Endothelial cell (in vitro differentiated cells): ENCODE results near the gene REEP6. TPM values are rescaled to one million over a fixed set of nuclear protein-coding genes. Genes with fewer than 3 reads are reported as not detected.

ENCODE experiments used
- DNase-seq: peaks from one replicate; pipeline ENCODE4 v3.0.0; 2021; ENCODE audit warnings: low spot score
- H3K27ac Mint-ChIP-seq: one replicate; pipeline ENCODE4 v1.8.0; 2021; ENCODE audit warnings: mixed read lengths, inconsistent platforms; ENCODE audit not compliant: unreplicated experiment
- H3K27me3 Mint-ChIP-seq: one replicate; pipeline ENCODE4 v1.8.0; 2021; ENCODE audit warnings: mild to moderate bottlenecking, moderate library complexity, mixed read lengths, inconsistent platforms; ENCODE audit not compliant: unreplicated experiment
- H3K36me3 Mint-ChIP-seq: one replicate; pipeline ENCODE4 v1.8.0; 2021; ENCODE audit warnings: mild to moderate bottlenecking, low read depth, mixed read lengths, inconsistent platforms; ENCODE audit not compliant: unreplicated experiment
- H3K4me1 Mint-ChIP-seq: one replicate; pipeline ENCODE4 v1.8.0; 2021; ENCODE audit warnings: mild to moderate bottlenecking, mixed read lengths, inconsistent platforms; ENCODE audit not compliant: unreplicated experiment
- H3K4me3 Mint-ChIP-seq: one replicate; pipeline ENCODE4 v1.8.0; 2021; ENCODE audit warnings: mild to moderate bottlenecking, mixed read lengths, inconsistent platforms; ENCODE audit not compliant: unreplicated experiment
- H3K9me3 Mint-ChIP-seq: one replicate; pipeline ENCODE4 v1.8.0; 2021; ENCODE audit warnings: mixed read lengths, inconsistent platforms; ENCODE audit not compliant: unreplicated experiment
- total RNA-seq: library from RNA; stranded (reverse); fragmentation: NEBNext Ultra II Directional; extraction: Animal tissue kit (Norgen Biotek cat#: 25700); gene quantifications from one replicate; pipeline ENCODE4 v1.2.1, GENCODE V29; 2021; ENCODE audit not compliant: unreplicated experiment
- TF ChIP-seq, protein P1 (sequence below): fragments of 200-600 bp; sonication (generic); IDR thresholded peaks from one replicate; pipeline ENCODE4 v1.5.0; 2021; ENCODE audit warnings: antibody characterized with exemption; ENCODE audit not compliant: unreplicated experiment

REEP6 gene
- total RNA-seq, 1 donor from 2014 or later, result 2.3 TPM

DNA sequence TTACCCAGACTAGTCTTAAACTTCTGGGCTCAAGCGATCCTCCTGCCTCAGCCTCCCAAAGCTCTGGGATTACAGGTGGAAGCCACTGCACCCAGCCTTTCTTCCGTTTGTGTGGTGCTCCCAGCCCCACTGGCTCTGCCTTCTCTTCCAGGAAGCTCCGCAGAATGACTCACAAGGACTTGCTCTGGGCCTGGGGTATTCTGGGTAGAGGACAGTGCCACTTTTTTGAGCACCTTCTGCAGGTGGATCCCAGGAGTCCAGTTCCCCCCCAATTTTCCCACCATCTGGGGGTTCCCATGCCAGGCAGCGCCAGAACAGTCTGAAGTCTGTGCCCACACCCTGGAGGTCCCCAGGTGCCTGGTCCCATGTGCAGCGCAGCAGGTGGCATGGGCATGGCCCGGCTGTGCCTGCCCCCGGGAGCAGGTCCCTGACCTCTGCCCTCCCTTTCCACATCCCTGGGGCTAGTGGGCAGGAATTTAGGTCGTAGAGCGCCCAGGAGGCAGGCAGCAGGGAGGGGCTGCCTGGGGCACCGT, 1.6 kb downstream of the REEP6 start:
- Mint-ChIP-seq H3K9me3 (no peaks in the 10 kb centered on the region), H3K27me3 (peaks cover 14% of the 10 kb centered on the region), H3K4me1 (peaks cover 2% of the 10 kb centered on the region), H3K36me3 (no peaks in the 10 kb centered on the region), H3K27ac (no peak overlapping the region), H3K4me3 (no peak overlapping the region)
- TF ChIP-seq, protein P1, sequence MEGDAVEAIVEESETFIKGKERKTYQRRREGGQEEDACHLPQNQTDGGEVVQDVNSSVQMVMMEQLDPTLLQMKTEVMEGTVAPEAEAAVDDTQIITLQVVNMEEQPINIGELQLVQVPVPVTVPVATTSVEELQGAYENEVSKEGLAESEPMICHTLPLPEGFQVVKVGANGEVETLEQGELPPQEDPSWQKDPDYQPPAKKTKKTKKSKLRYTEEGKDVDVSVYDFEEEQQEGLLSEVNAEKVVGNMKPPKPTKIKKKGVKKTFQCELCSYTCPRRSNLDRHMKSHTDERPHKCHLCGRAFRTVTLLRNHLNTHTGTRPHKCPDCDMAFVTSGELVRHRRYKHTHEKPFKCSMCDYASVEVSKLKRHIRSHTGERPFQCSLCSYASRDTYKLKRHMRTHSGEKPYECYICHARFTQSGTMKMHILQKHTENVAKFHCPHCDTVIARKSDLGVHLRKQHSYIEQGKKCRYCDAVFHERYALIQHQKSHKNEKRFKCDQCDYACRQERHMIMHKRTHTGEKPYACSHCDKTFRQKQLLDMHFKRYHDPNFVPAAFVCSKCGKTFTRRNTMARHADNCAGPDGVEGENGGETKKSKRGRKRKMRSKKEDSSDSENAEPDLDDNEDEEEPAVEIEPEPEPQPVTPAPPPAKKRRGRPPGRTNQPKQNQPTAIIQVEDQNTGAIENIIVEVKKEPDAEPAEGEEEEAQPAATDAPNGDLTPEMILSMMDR, result no peak
- no peak for DNase-seq

DNA sequence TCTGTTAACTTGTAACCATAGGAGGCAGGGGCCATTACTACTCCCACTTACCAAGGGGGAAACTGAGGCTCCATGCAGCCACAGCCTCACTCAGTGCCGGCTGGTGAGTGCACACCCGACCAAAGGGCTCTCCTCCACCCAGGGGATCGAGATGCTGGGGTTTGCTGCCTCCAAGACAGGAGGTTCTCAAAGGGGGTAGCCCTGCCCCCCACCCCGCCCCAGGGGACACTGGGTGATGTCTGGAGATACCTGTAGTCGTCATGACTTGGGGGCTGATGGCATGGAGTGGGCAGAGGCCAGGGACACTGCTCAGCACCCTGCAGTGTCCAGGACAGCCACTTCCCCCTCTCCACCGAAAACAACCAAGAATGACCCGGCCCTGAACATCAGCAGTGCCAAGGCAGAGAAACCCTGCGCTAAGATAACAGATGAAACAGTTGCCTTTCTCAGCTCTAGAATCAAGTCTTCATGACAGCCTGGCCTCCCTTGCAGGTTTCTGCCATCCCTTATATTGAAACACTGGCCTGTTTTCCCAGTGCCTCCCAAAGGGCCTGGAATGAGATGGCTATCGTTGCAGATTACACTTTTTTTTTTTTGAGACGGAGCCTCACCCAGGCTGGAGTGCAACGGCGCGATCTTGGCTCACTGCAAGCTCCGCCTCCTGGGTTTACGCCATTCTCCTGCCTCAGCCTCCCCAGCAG, 3.3 kb downstream of the REEP6 start:
- Mint-ChIP-seq H3K27me3 (peaks cover 12% of the 10 kb centered on the region), H3K9me3 (no peaks in the 10 kb centered on the region), H3K36me3 (no peaks in the 10 kb centered on the region), H3K27ac (no peak overlapping the region), H3K4me1 (peaks cover 2% of the 10 kb centered on the region), H3K4me3 (no peak overlapping the region)
- no peak for DNase-seq
- TF ChIP-seq, protein P1, result no peak

DNA sequence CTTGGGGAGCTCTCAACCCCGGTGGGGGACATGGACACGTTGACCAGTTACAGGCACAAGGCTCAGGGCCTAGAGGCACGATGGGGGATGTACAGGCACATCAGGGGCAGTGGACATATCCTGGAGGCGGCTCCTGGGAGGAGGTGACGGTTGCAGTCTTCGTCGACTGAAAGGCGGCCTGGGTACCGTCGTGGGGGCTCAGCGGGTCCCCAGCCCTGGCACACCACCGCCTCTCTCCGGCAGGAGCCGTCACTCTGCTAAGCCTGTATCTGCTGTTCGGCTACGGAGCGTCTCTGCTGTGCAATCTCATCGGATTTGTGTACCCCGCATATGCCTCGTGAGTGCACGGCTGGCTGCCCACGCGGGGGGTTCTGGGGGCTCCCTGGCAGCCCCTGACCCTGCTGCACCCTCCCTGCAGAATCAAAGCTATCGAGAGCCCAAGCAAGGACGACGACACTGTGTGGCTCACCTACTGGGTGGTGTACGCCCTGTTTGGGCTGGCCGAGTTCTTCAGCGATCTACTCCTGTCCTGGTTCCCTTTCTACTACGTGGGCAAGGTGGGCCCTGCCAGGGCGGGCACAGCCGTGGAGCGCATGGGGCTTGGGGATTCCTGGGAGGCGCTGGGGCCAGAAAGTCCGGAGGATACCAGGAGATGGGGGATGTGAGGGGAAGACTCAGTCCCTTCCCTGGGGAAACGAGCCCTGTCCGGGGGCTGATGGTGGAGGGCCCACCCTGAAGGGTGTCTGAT, 4.2 kb downstream of the REEP6 start:
- H3K36me3 Mint-ChIP-seq, result no peaks in the 10 kb centered on the region
- DNase-seq, result no peak
- peaks cover 2% of the 10 kb centered on the region for H3K4me1 Mint-ChIP-seq
- H3K4me3 Mint-ChIP-seq, result no peak overlapping the region
- peaks cover 12% of the 10 kb centered on the region for H3K27me3 Mint-ChIP-seq
- TF ChIP-seq, protein P1, result no peak
- no peaks in the 10 kb centered on the region for H3K9me3 Mint-ChIP-seq
- H3K27ac Mint-ChIP-seq, result no peak overlapping the region

DNA sequence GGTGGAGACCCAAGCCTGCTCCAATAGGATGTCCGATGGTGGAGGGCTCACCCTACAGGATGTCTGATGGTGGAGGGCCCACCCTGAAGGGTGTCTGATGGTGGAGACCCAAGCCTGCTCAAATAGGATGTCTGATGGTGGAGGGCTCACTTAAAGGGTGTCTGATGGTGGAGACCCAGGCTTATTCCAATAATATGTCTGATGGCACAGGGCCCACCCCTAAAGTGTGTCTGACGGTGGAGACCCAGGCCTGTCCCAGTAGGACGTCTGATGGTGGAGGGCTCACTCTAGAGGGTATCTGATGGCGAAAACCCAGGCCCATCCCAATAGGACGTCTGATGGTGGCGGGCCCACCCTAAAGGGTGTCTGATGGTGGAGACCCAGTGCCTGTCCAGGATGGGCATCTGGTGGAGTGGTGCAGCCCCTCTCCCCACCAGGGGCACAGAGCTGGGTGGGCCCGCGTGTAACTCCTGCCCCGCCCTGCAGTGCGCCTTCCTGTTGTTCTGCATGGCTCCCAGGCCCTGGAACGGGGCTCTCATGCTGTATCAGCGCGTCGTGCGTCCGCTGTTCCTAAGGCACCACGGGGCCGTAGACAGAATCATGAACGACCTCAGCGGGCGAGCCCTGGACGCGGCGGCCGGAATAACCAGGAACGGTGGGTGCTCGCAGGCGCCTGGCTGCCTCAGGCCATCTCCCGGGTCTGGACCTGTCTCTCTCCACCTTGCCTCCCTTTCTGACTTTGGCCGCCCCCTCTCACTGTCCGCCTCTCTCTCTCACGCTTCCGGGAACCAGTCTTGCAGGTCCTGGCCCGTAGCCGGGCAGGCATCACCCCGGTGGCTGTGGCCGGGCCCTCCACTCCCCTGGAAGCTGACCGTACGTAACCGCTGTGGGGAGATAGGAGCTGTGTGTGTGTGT, 5.1 kb downstream of the REEP6 start:
- TF ChIP-seq, protein P1, result no peak

More for the DNA sequence above, 5.1 kb downstream of the REEP6 start:
- H3K27ac Mint-ChIP-seq, result no peak overlapping the region
- H3K4me1 Mint-ChIP-seq, result no peaks in the 10 kb centered on the region
- H3K27me3 Mint-ChIP-seq, result peaks cover 8% of the 10 kb centered on the region
- no peak for DNase-seq
- H3K36me3 Mint-ChIP-seq, result no peaks in the 10 kb centered on the region
- H3K4me3 Mint-ChIP-seq, result no peak overlapping the region
- H3K9me3 Mint-ChIP-seq, result no peaks in the 10 kb centered on the region
